Measurements from ENCODE around the gene ARID1B. TPM values are rescaled to one million over a fixed set of nuclear protein-coding genes. Genes with fewer than 3 reads are reported as not detected.

ARID1B gene
- total and polyA plus RNA-seq, 2 of the 4 experiments (the other 2 are of a cell fraction) = 14.5 to 20.1 TPM

DNA sequence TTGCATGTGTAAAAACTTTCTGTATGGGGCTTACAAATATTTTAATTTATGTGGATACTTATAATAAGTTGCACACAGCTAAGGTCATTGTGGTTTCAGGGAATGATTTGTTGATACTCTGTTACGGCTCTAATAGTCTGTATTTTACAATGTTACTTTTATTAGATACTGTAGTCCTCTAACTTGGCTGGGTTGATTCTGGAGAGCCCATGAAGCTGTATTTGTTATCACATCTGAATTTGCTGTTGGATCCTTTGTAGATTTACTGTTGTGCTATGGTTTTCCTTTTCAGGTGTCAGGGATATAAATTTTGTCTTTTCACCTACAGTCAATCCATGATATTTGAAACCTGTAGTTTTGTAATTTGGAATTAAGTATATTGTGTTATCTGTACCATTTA, 161.0 kb downstream of the ARID1B start:
- H3K79me1 ChIP-seq (ENCODE audit: low read depth in 1 of 2, low read length in 2 of 2) = peaks cover 42 to 52% of the 10 kb centered on the region in 2 experiments
- WGBS, 2 experiments (ENCODE audit: extremely low coverage in 2 of 2, insufficient read length in 1 of 2) = no CpG with 5 or more reads among the region's 1 CpG
- intact Hi-C loops (cut with micrococcal nuclease) (no loop called here), dilution Hi-C loops (cut with HindIII; ENCODE audit: low sequenced_read_pairs, unreplicated experiment) (no loop called here), in situ Hi-C loops (cut with MboI; ENCODE audit: low sequenced_read_pairs) (no loop called here)
- H2AK5ac ChIP-seq (ENCODE audit: low read depth, low read length) = no peak overlapping the region
- H4K91ac ChIP-seq (ENCODE audit: insufficient read depth, low read depth, low read length) = no peak overlapping the region
- CTCF ChIA-PET = interaction anchor here (1.1 kb wide), 2 partner anchors 13 to 14 kb away, joined by 3 read pairs; no protein-coding TSS in a partner anchor
- H2BK120ac ChIP-seq (ENCODE audit: low read depth, low read length) = no peak overlapping the region
- no peak overlapping the region for H2BK15ac ChIP-seq (ENCODE audit: low read depth, low read length)
- H4K20me1 ChIP-seq (ENCODE audit: insufficient read depth, low read length) = peaks cover 29% of the 10 kb centered on the region
- H3K36me3 ChIP-seq (ENCODE audit: control insufficient read depth, insufficient read depth, low read length) = no peaks in the 10 kb centered on the region
- no peak overlapping the region for H4K8ac ChIP-seq (ENCODE audit: low read depth in 2 of 2, low read length in 2 of 2)
- no peak overlapping the region for H3K27ac ChIP-seq (ENCODE audit: insufficient read depth, low read length)
- H2AK9ac ChIP-seq (replicated peaks; ENCODE audit: low read depth, low read length, poor library complexity) = no peak overlapping the region
- no peak overlapping the region for H3K4ac ChIP-seq (ENCODE audit: low read depth, low read length)
- no peak overlapping the region for H3K4me3 ChIP-seq (ENCODE audit: insufficient read depth, low read depth, low read length)
- peaks cover 3% of the 10 kb centered on the region; the same call in 1 of the 2 replicates for H3K9me1 ChIP-seq (ENCODE audit: insufficient read depth, low read length)
- DNase-seq (no peak), ATAC-seq (ENCODE audit: low read depth) (no peak)
- H3K4me1 ChIP-seq (ENCODE audit: control insufficient read depth, insufficient read depth, low read length) = peaks cover 3% of the 10 kb centered on the region
- H4K5ac ChIP-seq (ENCODE audit: low read depth, low read length) = no peak overlapping the region
- no peaks in the 10 kb centered on the region for H3K9me3 ChIP-seq (ENCODE audit: control insufficient read depth, insufficient read depth, low read length)
- POLR2A ChIA-PET (ENCODE audit: unreplicated experiment) = no interaction called here
- no peak overlapping the region for H3K9ac ChIP-seq (ENCODE audit: low read depth, low read length)
- no peak overlapping the region for H2BK5ac ChIP-seq (ENCODE audit: low read depth, low read length, poor library complexity, severe bottlenecking)
- H3K56ac ChIP-seq (ENCODE audit: extremely low read depth, insufficient read depth, low read length) = no peak overlapping the region
- H3K23ac ChIP-seq (ENCODE audit: low read depth, low read length) = no peak overlapping the region
- no peak overlapping the region for H2AFZ ChIP-seq (replicated peaks; ENCODE audit: low read length, poor library complexity)
- no peaks in the 10 kb centered on the region for H3K27me3 ChIP-seq (ENCODE audit: control insufficient read depth, insufficient read depth, low read length)
- no peak overlapping the region for H3K4me2 ChIP-seq (ENCODE audit: low read depth, low read length)
- no peak overlapping the region for H2BK20ac ChIP-seq (ENCODE audit: low read depth, low read length)
- no TSS peak for BruUV-seq (replicated peaks)
- H3K14ac ChIP-seq (replicated peaks; ENCODE audit: low read depth, low read length) = no peak overlapping the region
- no peak overlapping the region for H3K18ac ChIP-seq (ENCODE audit: low read depth, low read length)
- TF ChIP-seq RCOR1 (IDR thresholded peaks at IDR 0.05; ENCODE audit: insufficient replicate concordance, low read length) (no peak), SMC3 (IDR thresholded peaks at IDR 0.05; ENCODE audit: low read depth, low read length) (no peak), POLR2A (IDR thresholded peaks at IDR 0.05; ENCODE audit: low read depth, low read length) (no peak), CHD1 (IDR thresholded peaks at IDR 0.05; ENCODE audit: low read depth, low read length) (no peak), MXI1 (IDR thresholded peaks at IDR 0.05; ENCODE audit: borderline replicate concordance, low read depth, low read length) (no peak), USF2 (IDR thresholded peaks at IDR 0.05; ENCODE audit: low read depth, low read length) (no peak), RAD21 (IDR thresholded peaks at IDR 0.05; ENCODE audit: low read length) (no peak), RFX5 (IDR thresholded peaks at IDR 0.05; ENCODE audit: low read depth, low read length) (no peak), MAFK (IDR thresholded peaks at IDR 0.05; ENCODE audit: low read depth, low read length) (no peak), FOS (IDR thresholded peaks at IDR 0.05; ENCODE audit: low read depth, low read length) (no peak)
- TF ChIP-seq, protein P1, sequence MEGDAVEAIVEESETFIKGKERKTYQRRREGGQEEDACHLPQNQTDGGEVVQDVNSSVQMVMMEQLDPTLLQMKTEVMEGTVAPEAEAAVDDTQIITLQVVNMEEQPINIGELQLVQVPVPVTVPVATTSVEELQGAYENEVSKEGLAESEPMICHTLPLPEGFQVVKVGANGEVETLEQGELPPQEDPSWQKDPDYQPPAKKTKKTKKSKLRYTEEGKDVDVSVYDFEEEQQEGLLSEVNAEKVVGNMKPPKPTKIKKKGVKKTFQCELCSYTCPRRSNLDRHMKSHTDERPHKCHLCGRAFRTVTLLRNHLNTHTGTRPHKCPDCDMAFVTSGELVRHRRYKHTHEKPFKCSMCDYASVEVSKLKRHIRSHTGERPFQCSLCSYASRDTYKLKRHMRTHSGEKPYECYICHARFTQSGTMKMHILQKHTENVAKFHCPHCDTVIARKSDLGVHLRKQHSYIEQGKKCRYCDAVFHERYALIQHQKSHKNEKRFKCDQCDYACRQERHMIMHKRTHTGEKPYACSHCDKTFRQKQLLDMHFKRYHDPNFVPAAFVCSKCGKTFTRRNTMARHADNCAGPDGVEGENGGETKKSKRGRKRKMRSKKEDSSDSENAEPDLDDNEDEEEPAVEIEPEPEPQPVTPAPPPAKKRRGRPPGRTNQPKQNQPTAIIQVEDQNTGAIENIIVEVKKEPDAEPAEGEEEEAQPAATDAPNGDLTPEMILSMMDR (conservative IDR thresholded peaks at IDR 0.05; ENCODE audit: low read depth, low read length) = no peak
- TF ChIP-seq, protein P2, sequence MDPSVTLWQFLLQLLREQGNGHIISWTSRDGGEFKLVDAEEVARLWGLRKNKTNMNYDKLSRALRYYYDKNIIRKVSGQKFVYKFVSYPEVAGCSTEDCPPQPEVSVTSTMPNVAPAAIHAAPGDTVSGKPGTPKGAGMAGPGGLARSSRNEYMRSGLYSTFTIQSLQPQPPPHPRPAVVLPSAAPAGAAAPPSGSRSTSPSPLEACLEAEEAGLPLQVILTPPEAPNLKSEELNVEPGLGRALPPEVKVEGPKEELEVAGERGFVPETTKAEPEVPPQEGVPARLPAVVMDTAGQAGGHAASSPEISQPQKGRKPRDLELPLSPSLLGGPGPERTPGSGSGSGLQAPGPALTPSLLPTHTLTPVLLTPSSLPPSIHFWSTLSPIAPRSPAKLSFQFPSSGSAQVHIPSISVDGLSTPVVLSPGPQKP (IDR thresholded peaks at IDR 0.05; ENCODE audit: borderline replicate concordance, low read depth, low read length) = no peak

All from IMR-90 (cell line).